HEK293 (cell line): ENCODE results near the gene MZB1.

Experiments
- CTCF ChIP-seq: fragments of 450-650 bp; formaldehyde crosslinking; IDR thresholded peaks from 2 replicates; pipeline ENCODE4 v1.5.1; 2016; ENCODE audit warnings: missing biosample characterization, missing genetic modification characterization
- GLI4 ChIP-seq: fragments of 450-650 bp; formaldehyde crosslinking; IDR thresholded peaks from 2 replicates; pipeline ENCODE4 v1.5.1; 2016; ENCODE audit warnings: missing biosample characterization, missing genetic modification characterization
- KLF16 ChIP-seq: fragments of 450-650 bp; formaldehyde crosslinking; IDR thresholded peaks from 2 replicates; pipeline ENCODE4 v1.5.1; 2017; ENCODE audit warnings: missing biosample characterization, missing genetic modification characterization
- PRDM1 ChIP-seq: fragments of 450-650 bp; formaldehyde crosslinking; IDR thresholded peaks from 2 replicates; pipeline ENCODE4; 2016; ENCODE audit warnings: missing biosample characterization, missing genetic modification characterization
- RBAK ChIP-seq: fragments of 450-650 bp; formaldehyde crosslinking; IDR thresholded peaks from 2 replicates; pipeline ENCODE4 v1.5.1; 2016; ENCODE audit warnings: missing biosample characterization, missing genetic modification characterization
- SP2 ChIP-seq: fragments of 450-650 bp; formaldehyde crosslinking; IDR thresholded peaks from 2 replicates; pipeline ENCODE4 v1.5.1; 2016; ENCODE audit warnings: missing biosample characterization, missing genetic modification characterization
- WT1 ChIP-seq: fragments of 450-650 bp; formaldehyde crosslinking; IDR thresholded peaks from 2 replicates; pipeline ENCODE4 v1.5.1; 2016; ENCODE audit warnings: missing biosample characterization, missing genetic modification characterization
- ZBTB26 ChIP-seq: fragments of 450-650 bp; formaldehyde crosslinking; optimal IDR thresholded peaks from 2 replicates; pipeline ENCODE3; 2016; ENCODE audit warnings: missing biosample characterization, mild to moderate bottlenecking, missing genetic modification characterization
- ZNF132 ChIP-seq: fragments of 450-650 bp; formaldehyde crosslinking; IDR thresholded peaks from 2 replicates; pipeline ENCODE4 v1.5.1; 2017; ENCODE audit warnings: missing biosample characterization, missing genetic modification characterization, borderline replicate concordance
- ZNF140 ChIP-seq: fragments of 450-650 bp; formaldehyde crosslinking; IDR thresholded peaks from 2 replicates; pipeline ENCODE4 v1.5.1; 2016; ENCODE audit warnings: missing biosample characterization, missing genetic modification characterization
- ZNF16 ChIP-seq: fragments of 450-650 bp; formaldehyde crosslinking; IDR thresholded peaks from 2 replicates; pipeline ENCODE4 v1.5.1; 2016; ENCODE audit warnings: low read depth, missing biosample characterization, missing genetic modification characterization
- ZNF510 ChIP-seq: fragments of 450-650 bp; formaldehyde crosslinking; IDR thresholded peaks from 2 replicates; pipeline ENCODE4 v1.5.1; 2018; ENCODE audit warnings: mild to moderate bottlenecking, missing genetic modification characterization, missing biosample characterization; ENCODE audit not compliant: insufficient replicate concordance

- TF ChIP-seq GLI4 (tag by site-specific recombination) (no peak), CTCF (tag by site-specific recombination) (no peak), SP2 (tag by site-specific recombination) (no peak), ZNF140 (tag by site-specific recombination) (no peak), ZNF16 (no peak), WT1 (tag by site-specific recombination) (no peak), ZNF510 (tag by site-specific recombination) (no peak), KLF16 (tag by site-specific recombination) (no peak), PRDM1 (no peak), ZNF132 (tag by site-specific recombination) (no peak), ZBTB26 (tag by site-specific recombination) (no peak), RBAK (no peak)
These were observed 12.5 kb downstream of the MZB1 start for GRCh38 chr5:139377226-139377625.
